Measurements from ENCODE around the gene CSNK1D.

DNA sequence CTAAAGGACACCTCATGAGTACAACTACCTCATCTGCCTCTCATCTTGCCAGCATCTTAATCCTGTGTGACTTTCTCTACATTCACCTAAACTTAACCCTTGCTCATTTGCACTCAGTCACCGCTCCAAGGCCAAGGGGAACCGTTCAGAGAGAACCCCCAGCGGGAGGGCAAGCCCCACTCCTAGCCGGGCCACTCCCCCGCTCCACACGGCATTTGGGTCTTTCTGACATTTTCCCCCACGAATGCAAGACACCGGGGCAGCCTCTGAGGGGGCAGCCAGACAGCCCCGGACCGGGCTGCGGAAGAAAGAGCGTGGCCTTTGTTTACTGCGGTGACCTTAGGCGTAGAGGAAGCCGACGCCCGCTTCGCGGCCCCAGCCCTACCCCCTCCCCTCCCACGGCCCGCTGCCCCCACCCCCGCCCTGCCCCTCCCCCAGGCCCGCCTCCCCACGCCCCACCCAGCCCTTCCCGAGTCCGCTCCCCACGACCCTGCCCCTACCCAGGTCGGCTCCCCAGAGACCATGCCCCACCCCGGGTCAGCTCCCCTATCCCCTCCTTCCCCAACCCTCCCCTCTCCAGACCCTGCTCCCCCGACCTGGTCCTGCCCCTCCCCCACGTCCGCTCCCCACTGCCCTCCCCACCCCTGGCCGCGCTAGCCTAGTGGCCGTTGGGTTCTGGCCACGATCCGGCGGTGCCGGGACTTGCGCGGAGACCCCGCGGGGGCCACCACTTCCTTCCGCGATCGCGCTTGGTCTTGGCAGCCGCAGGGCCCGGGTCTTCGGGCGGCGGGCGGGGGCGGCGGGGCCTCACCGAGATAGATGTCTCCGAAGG is 789 bp downstream of the CSNK1D start:
- TF ChIP-seq, protein P1, sequence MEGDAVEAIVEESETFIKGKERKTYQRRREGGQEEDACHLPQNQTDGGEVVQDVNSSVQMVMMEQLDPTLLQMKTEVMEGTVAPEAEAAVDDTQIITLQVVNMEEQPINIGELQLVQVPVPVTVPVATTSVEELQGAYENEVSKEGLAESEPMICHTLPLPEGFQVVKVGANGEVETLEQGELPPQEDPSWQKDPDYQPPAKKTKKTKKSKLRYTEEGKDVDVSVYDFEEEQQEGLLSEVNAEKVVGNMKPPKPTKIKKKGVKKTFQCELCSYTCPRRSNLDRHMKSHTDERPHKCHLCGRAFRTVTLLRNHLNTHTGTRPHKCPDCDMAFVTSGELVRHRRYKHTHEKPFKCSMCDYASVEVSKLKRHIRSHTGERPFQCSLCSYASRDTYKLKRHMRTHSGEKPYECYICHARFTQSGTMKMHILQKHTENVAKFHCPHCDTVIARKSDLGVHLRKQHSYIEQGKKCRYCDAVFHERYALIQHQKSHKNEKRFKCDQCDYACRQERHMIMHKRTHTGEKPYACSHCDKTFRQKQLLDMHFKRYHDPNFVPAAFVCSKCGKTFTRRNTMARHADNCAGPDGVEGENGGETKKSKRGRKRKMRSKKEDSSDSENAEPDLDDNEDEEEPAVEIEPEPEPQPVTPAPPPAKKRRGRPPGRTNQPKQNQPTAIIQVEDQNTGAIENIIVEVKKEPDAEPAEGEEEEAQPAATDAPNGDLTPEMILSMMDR (IDR thresholded peaks at IDR 0.05), result no peak
- TF ChIP-seq POLR2A (IDR thresholded peaks at IDR 0.05), result no peak

All from body of pancreas (tissue), 4 donors.